HG02588 (cell line): ENCODE measurements around the gene RSPRY1.

Source experiments
- ATAC-seq: cut with Tn5 transposase; IDR thresholded peaks from one replicate; pipeline ENCODE4 v1.9.1; 2021; ENCODE audit warnings: mild to moderate bottlenecking, moderate library complexity; ENCODE audit not compliant: unreplicated experiment

RSPRY1 gene

DNA sequence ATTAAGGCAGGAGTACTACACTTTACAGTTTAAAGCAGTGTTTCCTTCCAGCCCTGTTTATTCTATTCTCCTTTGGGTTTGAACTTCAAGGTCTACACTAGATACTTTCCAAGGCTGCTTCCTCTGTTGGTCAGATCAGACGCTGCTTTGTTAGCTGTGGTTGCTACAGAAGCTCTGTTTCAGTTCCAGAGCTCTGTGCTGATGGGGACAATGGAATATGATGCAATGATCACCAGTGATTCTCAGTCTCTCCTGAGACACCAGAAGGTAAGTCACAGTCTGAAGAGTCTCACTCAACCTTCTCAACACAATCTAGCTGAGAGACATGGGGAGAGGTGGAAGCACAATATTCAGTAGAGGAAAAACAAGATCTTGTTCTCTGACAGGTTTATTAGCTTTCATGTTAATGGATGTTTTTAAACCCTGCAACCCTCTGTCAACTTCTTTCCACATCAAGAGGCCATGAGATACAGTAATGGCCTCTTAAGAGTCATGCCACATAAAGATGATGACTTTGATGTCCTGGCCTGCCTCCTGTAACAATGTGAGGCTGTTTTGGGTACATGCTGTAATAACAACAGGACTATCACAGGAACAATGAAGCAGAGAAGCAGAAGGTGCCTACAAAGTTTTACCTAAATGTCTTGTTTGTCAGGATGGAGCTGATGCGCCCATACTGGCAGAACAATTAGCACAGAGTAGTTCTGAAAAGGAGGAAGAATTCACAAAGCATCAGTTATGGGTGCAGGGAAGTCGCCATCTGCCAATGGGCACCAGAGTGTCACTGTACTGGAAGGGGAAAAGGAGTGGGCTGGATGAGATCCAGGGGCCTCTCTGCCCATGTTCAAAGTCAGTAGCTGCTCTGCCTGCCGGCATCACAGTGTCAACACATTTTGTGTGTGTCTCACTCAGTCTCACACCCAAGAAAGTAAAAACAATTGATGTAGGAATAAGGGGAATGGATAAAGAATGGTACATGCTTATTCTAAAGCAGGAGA lies 33.7 kb upstream of the RSPRY1 start:
- ATAC-seq: no peak

DNA sequence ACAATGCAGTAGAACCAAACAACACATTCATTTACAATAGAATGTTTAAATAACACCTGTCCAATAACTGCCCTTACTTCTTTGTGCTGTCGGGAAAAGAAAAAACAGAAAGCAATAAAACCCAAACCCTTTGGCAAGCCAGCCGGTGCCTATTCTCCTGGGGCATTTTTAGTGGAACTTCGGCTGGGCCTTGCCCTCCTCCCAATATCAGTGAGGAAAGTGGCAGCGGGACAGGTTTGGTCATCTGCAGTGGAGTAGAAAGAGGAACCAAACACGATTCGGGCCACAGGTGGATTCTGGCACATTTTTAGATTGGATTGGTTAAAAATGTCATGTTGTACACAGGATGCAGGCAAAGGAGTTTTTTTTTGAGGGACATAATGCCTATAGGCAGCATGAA lies 32.3 kb upstream of the RSPRY1 start:
- ATAC-seq: no peak

DNA sequence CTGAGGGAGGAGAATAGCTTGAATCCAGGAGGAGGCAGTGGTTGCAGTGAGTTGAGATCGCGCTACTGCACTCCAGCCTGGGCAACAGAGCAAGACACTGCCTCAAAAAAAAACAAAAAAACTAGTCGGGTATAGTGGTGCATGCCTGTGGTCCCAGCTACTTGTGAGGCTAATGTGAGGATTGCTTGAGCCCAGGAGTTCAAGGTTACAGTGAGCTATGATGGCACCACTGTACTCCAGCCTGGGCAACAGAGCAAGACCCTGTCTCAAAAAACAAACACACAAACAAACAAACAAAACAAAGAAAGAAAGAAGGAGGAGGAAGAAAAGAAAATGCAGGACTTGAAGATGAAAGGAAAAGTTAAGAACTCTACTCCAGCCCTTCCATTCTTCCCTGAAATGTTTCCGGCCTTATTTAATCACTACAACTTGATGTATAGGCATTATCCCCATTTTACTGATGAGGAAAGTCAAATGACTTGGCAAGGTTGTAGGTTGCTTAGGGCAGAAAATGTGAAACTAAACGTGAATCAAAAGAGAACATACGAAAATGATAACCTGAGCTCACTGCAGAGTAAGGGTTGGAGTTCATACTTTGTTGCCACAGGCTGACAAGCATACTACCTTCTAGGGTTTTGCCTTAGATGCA lies 30.3 kb upstream of the RSPRY1 start:
- no peak for ATAC-seq

- ATAC-seq: no peak
Observed at GRCh38 chr16:57156351-57156703, 29.8 kb upstream of the RSPRY1 start.

DNA sequence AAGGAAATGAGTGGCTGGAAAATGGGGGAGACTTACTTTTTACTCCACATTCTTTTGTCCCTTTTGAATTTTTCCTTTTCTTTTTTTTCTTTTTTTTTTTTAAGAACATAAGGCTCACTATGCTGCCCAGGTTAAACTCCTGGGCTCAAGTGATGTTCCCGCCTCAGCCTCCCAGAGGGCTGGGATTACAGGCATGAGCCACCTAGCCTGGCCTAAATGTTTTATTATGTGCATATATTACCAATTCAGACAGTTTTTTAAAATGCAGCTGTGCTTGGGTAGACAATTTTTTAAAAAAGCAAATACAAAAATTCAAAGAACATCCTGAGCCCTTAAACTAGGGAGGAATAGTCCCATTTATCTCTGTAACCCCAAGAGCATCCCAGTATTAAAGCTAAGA lies 28.6 kb upstream of the RSPRY1 start:
- no peak for ATAC-seq

- no peak for ATAC-seq
Observed at GRCh38 chr16:57159447-57159846, 26.7 kb upstream of the RSPRY1 start.

- ATAC-seq: no peak
Observed at GRCh38 chr16:57163842-57164241, 22.3 kb upstream of the RSPRY1 start.

- no peak for ATAC-seq
Observed at GRCh38 chr16:57165483-57165882, 20.6 kb upstream of the RSPRY1 start.

- ATAC-seq: no peak
Observed at GRCh38 chr16:57165938-57166337, 20.2 kb upstream of the RSPRY1 start.

DNA sequence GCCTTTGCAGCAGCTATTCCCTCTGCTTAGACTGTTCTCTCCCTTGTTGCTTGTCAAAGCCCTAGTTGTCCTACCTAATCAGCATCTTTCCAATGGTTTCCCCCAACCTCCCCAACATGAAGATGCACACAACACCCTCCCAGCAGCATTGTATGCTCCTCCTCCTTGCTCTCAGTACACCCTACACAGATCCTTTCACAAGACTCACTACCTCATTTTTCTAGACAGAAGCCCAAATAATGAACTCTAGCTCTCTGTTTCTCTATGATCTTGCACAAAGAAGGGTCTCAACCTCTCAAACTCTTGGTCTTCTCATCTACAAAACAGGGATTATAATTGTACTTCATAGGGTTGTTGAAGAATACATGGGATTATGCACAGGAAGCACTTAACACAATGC lies 19.7 kb upstream of the RSPRY1 start:
- ATAC-seq: no peak

DNA sequence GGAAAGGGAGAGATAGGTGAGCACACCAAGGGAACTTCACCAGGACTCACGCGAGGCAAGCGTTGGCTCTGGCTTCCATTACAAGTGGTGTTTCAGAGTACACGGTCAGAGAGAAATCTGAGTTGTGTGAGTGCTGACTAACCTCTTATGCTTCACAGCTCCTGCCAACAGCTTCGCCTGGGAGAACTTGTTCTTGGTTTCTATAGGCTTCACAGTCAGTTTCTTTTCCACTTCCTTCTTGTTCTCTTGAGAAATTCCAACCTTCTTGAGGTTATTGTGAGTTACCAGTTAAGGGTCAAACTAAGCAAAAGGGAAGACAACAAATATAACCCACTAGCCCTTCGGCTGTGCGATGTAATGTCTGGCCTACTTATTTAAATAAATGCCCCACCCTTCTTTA lies 19.2 kb upstream of the RSPRY1 start:
- ATAC-seq: no peak

GRCh38 chr16:57167538-57167937 lies 18.6 kb upstream of the RSPRY1 start:
- ATAC-seq: no peak

- ATAC-seq: no peak
Observed at GRCh38 chr16:57167953-57168352, 18.2 kb upstream of the RSPRY1 start.

- no peak for ATAC-seq
Observed at GRCh38 chr16:57169327-57169726, 16.8 kb upstream of the RSPRY1 start.

DNA sequence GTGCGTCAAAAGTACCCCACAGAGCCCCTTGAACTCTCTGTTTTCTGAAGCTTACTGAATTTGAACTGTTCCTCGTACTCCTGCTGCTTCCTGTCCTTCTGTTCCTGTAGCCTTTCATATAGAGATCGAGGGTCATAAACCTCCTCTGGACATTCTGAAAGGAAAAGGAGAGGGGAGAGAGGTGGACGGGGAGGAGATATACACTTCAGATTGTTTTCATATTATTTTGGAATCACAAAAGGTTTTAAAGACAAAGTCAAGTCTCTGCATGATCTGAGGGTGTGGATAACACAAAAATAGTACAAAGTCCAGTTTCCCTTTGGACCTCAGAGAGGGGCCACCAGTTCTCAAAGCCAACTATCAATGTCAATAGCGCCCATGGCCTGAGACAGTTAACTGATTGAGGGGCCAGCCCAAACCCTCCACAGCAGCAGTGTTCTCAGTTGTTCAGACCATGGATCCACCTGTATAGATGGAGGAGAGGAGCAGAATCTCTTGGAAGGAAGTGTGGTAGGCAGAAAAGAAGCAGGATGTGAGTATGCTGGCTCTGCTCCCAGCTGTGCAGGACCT lies 13.3 kb upstream of the RSPRY1 start:
- no peak for ATAC-seq

GRCh38 chr16:57175896-57176295 lies 10.2 kb upstream of the RSPRY1 start:
- ATAC-seq: no peak

DNA sequence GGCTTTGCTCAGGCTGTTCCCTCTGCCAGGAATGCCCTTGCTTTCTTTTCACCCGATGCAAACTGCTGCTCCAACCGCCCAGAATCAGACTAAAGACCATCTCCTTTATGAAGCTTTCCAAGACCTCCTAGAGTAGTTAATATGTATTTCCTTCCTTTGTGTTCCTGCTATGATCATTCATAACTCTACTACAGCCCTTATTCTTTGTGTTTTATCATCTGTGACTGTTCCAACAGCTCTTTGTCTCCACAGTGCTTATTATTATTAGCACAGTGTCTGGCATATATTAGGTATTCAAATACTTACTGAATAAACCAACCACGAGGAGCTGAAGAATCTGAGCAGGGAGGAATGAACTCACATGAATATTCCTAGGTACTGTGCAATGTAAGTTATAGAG lies 7.9 kb upstream of the RSPRY1 start:
- ATAC-seq: no peak

- no peak for ATAC-seq
Observed at GRCh38 chr16:57178793-57179212, 7.3 kb upstream of the RSPRY1 start.

GRCh38 chr16:57179215-57179828 lies 6.8 kb upstream of the RSPRY1 start:
- ATAC-seq: no peak

DNA sequence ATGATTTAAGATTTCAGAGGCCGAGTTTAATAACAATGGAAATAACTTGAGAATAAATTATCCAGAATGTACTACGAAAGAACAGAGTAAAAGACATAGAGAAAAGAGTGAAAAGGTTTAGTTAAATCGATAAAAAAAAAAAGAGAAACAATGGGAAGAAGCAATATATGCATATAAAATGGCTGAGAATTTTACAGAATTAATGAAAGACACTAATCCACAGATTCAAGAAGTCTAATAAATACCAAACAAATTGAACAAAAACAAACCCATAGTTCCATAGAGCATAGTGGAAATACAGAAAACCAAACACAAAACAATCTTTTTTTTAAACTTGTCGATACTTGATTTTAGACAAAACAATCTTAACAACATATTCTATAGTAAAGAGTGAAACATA lies 2.0 kb upstream of the RSPRY1 start:
- no peak for ATAC-seq

- no peak for ATAC-seq
Observed at GRCh38 chr16:57184887-57185445, 1.2 kb upstream of the RSPRY1 start.
